LNCaP clone FGC (cell line): ENCODE measurements around the gene APRT.
A peak's percentile ranks its signal among the peaks of the same experiment; 100 is the strongest.

Source experiments
- DNase-seq: peaks from one replicate; pipeline ENCODE4 v3.0.0-alpha.2; 2011; ENCODE audit warnings: low read depth
- H3K4me3 ChIP-seq: 2 replicates; pipeline ENCODE4 v1.5.1; 2011; ENCODE audit warnings: mild to moderate bottlenecking, low read depth, low read length, control low read depth
- TF ChIP-seq, protein P1 (sequence below): IDR thresholded peaks from 2 replicates; pipeline ENCODE4 v1.5.1; 2012; ENCODE audit warnings: mild to moderate bottlenecking; ENCODE audit not compliant: control insufficient read depth, insufficient read depth; ENCODE audit errors: extremely low read depth

APRT gene

DNA sequence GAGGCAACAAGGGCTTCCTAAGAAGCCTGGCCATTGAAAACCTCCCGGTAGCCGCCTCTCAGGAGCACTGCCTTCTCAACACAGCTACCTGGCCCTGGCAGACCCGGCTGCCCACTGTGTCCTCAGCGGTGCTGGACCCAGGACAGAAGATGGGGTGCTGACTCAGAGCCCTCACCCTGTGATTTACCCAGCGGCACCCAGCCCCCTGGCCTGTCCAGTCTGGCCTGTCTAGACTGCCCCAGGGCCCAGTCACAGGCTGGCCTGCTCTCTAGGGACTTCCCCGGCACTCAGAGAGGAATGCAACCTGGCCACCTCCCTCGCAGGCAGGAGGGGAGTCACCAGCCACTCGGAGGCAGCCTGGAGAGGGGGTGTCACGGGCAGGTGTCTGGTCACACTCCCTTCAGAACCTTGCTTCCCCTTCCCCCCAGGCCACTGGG lies 46.8 kb downstream of the APRT start:
- H3K4me3 ChIP-seq: no peak overlapping the region
- TF ChIP-seq, protein P1, sequence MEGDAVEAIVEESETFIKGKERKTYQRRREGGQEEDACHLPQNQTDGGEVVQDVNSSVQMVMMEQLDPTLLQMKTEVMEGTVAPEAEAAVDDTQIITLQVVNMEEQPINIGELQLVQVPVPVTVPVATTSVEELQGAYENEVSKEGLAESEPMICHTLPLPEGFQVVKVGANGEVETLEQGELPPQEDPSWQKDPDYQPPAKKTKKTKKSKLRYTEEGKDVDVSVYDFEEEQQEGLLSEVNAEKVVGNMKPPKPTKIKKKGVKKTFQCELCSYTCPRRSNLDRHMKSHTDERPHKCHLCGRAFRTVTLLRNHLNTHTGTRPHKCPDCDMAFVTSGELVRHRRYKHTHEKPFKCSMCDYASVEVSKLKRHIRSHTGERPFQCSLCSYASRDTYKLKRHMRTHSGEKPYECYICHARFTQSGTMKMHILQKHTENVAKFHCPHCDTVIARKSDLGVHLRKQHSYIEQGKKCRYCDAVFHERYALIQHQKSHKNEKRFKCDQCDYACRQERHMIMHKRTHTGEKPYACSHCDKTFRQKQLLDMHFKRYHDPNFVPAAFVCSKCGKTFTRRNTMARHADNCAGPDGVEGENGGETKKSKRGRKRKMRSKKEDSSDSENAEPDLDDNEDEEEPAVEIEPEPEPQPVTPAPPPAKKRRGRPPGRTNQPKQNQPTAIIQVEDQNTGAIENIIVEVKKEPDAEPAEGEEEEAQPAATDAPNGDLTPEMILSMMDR: no peak
- no peak for DNase-seq

DNA sequence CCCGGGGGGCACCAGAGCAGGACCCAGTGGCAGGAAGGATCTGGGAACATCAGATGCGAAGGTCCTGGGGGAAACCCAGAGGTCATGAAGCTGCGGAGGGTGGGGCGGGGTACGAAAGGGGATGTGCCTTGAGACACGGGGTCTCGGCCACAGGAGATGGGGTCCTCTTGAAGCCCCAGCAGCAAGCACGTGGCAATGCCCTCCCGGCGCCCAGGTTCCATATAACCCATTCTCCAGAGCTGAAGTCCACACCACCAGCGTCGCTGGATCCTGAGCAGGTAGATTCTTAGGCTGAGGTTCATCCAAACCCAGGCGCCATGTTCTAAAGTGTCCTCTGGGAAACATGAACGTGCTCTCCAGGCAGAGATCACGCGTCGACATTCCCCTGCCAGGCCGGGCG lies 47.6 kb downstream of the APRT start:
- DNase-seq: no peak
- peak overlapping the region; percentile 3; the same call in 1 of the 2 replicates for H3K4me3 ChIP-seq
- TF ChIP-seq, protein P1: no peak

DNA sequence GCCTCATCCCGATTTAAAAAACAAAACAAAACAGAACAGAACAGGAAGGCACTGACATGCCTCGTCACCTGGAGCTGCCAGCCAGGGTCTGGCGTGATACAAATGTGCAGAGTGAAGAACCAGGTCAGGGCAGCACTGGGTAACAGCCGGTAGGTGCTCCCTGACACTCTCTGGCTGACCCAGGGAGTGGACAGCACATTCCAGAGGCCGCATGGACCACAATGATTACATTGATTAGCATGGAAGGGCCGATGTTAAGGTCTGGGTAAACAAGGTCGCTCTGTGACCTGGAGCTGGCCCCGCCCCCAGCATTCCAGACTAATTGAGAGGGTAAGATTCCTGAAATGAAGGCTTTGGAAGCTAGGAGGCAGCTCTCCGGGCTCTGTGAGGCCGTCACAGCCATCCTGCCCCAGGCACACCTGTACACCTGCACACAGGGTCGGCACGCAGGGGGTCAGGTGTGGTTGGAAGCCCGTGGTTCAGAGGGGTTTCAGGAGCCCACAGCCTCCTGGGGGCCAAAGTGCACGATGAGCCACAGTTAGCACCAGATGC lies 48.1 kb downstream of the APRT start:
- TF ChIP-seq, protein P1: no peak; the same call in 1 of the 2 replicates
- DNase-seq: no peak
- H3K4me3 ChIP-seq: peak overlapping the region; percentile 3; the same call in 1 of the 2 replicates

DNA sequence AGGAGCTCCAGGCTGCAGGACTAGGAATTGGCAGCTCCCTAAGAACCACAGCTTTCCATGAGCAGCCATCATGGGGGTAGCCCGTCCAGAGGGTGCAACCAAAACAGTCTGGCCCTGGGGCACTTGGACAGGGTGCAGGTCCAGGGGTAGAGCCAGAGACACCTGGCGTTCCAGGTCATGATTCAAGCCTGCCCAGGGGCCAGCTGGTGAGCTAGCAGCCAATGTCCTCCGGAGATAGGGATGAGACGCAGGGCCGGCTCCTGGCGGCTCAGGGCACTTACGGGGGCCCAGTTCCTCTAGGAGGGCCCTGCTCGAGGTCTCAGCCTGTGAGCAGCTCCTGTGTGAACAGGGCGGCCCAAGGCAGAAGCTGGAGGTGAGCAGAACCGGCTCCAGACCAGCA lies 48.8 kb downstream of the APRT start:
- peak overlapping the region; percentile 17; the same call in 1 of the 2 replicates for H3K4me3 ChIP-seq
- TF ChIP-seq, protein P1: no peak
- DNase-seq: no peak

DNA sequence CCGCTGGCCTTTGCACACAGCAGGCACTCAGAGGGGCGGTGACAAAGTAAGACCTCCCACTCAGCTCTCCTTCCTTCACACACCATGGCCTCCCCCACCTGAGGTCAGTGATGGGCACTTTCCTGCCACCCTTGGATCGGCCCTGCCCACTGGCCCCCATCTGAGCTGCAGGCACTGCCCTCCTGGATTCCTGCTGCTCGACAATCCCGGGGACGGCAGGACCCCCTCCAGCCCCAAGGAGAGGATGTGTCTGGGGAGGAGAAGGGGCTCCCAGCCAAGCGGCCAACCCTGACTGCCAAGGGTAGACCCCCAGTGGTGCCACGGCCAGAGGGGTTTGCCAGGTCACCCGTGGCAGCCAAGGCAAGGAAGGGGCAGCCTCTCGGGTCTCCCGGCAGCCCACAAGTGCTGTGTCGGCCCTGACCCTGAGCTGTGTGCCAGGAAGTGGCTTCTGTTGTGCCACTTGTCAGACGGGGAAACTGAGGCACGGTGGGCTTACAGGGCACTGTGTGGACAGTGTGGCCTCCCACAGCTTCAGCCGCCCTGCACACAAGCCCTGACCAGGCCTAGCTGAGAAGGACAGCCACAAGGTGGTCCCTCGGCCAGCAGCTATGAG lies 49.4 kb downstream of the APRT start:
- TF ChIP-seq, protein P1: no peak
- peak overlapping the region; percentile 17; the same call in 1 of the 2 replicates for H3K4me3 ChIP-seq

DNA sequence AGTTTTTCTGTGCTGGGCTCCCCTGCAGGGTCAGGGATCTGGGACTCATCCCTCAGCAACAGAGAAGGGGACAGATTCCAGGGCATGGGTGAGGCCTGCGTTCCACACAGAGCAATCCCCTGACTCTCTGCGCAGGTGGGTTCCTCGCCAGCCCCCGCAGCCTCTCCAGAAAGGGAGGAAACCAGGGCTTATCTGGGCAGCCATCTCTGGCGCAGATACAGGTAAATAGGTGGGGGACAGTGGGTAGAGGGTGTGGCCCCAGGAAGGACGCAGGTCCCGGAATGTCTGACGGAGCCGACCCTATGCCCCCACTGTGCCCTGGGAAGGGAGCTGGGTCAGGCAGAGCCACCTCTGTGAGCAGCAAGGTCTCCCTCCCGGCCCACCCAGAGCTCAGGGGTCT lies 49.9 kb downstream of the APRT start:
- TF ChIP-seq, protein P1: no peak
- DNase-seq: no peak
- no peak overlapping the region for H3K4me3 ChIP-seq

More for the DNA sequence above, 49.4 kb downstream of the APRT start:
- DNase-seq: no peak

DNA sequence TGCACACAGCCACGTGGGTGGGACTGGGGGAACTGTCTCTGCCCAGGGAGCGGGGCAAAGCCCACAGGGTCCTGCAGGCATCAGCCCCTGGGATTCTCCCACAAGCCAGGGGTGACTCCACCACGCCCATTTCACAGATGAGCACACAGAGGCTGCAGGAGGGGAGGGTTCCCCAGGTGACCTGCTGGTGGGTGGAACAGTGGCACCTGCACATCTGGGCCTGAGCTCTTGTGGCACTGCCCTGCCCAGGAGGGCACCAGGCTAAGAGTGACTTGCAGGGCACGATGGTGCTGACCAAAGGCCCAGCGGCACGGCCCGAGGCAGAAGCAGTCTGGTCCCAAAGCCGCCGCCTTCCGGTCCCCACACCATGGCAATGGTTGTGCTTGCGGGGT lies 50.6 kb downstream of the APRT start:
- DNase-seq: no peak
- TF ChIP-seq, protein P1: no peak

More for the DNA sequence above, 50.6 kb downstream of the APRT start:
- H3K4me3 ChIP-seq: peak overlapping the region; percentile 2; the same call in 1 of the 2 replicates
